Middle frontal gyrus (tissue), 1 donor: Measurements from ENCODE around the gene PKNOX2.

ENCODE experiments used
- DNase-seq: peaks from one replicate; pipeline ENCODE4 v3.0.0-alpha.2; 2015; ENCODE audit warnings: low spot score; ENCODE audit errors: extremely low spot score

The PKNOX2 gene

GRCh38 chr11:125351033-125351867 lies 186.7 kb downstream of the PKNOX2 start:
- no peak for DNase-seq

- no peak for DNase-seq
Measured at GRCh38 chr11:125351868-125352250, 187.3 kb downstream of the PKNOX2 start.

- DNase-seq: no peak
Measured at GRCh38 chr11:125356797-125357196, 192.2 kb downstream of the PKNOX2 start.

- DNase-seq: no peak
Measured at GRCh38 chr11:125357551-125357950, 193.0 kb downstream of the PKNOX2 start.

GRCh38 chr11:125358254-125358840 lies 193.8 kb downstream of the PKNOX2 start:
- no peak for DNase-seq

- DNase-seq: no peak
Measured at GRCh38 chr11:125359130-125359529, 194.6 kb downstream of the PKNOX2 start.

- DNase-seq: no peak
Measured at GRCh38 chr11:125360066-125360465, 195.5 kb downstream of the PKNOX2 start.

GRCh38 chr11:125364121-125364826 lies 199.7 kb downstream of the PKNOX2 start:
- DNase-seq: no peak

- DNase-seq: no peak
Measured at GRCh38 chr11:125365196-125365931, 200.8 kb downstream of the PKNOX2 start.

- no peak for DNase-seq
Measured at GRCh38 chr11:125367710-125368109, 203.2 kb downstream of the PKNOX2 start.

GRCh38 chr11:125368757-125369156 lies 204.2 kb downstream of the PKNOX2 start:
- no peak for DNase-seq

GRCh38 chr11:125369808-125370207 lies 205.3 kb downstream of the PKNOX2 start:
- DNase-seq: no peak

- no peak for DNase-seq
Measured at GRCh38 chr11:125370561-125371389, 206.2 kb downstream of the PKNOX2 start.

GRCh38 chr11:125371431-125371935 lies 206.9 kb downstream of the PKNOX2 start:
- no peak for DNase-seq

- DNase-seq: no peak
Measured at GRCh38 chr11:125372088-125372487, 207.5 kb downstream of the PKNOX2 start.

- DNase-seq: no peak
Measured at GRCh38 chr11:125372911-125373310, 208.4 kb downstream of the PKNOX2 start.

- no peak for DNase-seq
Measured at GRCh38 chr11:125373426-125374391, 209.2 kb downstream of the PKNOX2 start.

GRCh38 chr11:125374398-125374797 lies 209.8 kb downstream of the PKNOX2 start:
- no peak for DNase-seq

GRCh38 chr11:125375146-125375545 lies 210.6 kb downstream of the PKNOX2 start:
- no peak for DNase-seq
